NCI-H345 treated with DMSO at 0.1 percent for 48 hours (cell line): ENCODE data around the gene PSMD3.
"Not testable (repeated sequence)": the region's sequence is repeated elsewhere in the genome, so short reads cannot be mapped to it uniquely, and the experiment has no call there.

Source experiments
- DNase-seq: peaks from one replicate; lab custom pipeline; 2025; ENCODE audit not compliant: unreplicated experiment; lab: John Stamatoyannopoulos, UW

Gene PSMD3

DNA sequence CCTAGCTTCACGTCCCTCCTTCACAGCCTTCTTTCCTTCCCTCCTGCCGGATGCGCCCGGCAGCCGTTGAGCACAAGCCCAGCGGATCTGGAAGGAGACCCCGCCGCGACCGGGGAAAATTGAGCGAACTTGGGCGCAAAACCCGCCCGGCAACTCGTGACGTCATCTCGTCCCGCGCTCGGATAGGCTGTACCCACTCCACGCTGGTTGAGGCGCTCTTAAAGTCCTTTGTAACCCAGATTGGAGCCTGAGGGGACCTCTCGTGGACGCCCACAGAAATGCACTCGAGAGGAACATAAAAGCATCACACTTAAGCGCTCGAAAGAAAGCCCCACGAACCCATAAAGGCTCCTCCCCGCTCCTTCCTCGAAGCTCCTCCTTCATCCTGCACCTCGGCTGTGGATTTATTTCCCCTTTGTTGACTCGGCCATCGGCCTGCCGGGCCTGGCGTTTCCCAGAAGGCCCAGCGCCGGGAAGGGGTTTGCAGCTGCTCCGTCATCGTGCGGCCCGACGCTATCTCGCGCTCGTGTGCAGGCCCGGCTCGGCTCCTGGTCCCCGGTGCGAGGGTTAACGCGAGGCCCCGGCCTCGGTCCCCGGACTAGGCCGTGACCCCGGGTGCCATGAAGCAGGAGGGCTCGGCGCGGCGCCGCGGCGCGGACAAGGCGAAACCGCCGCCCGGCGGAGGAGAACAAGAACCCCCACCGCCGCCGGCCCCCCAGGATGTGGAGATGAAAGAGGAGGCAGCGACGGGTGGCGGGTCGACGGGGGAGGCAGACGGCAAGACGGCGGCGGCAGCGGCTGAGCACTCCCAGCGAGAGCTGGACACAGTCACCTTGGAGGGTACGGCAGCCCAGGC, at the start of gene PSMD3:
PSMD3 (plus strand) TSS at position 457 of the 856 bp plus-strand sequence; CDS start at position 621, 164 bp downstream.
- DNase-seq: peak; percentile 98

DNA sequence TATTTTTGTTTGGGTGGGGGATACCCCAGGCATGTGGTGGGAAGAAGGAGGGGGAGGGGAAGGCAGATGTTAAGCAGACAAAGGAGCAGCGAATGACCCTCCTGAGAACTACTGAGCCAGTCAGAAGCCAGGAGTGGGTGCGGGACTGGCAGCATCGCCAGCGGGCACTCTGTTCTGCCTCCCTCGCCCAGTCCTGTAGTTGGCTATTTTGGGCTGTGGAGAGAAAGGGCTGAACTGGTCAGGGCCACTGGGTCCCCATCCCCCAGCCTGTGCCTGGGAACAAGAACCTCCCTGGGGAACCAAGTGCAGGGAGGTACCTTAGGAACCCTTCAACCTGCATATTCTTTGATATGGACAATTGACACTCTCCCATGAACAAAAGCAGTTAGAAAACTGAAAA, 46.7 kb upstream of the PSMD3 start:
- no peak for DNase-seq

- no peak for DNase-seq
Measured at GRCh38 chr17:39934324-39934723, 46.3 kb upstream of the PSMD3 start.

DNA sequence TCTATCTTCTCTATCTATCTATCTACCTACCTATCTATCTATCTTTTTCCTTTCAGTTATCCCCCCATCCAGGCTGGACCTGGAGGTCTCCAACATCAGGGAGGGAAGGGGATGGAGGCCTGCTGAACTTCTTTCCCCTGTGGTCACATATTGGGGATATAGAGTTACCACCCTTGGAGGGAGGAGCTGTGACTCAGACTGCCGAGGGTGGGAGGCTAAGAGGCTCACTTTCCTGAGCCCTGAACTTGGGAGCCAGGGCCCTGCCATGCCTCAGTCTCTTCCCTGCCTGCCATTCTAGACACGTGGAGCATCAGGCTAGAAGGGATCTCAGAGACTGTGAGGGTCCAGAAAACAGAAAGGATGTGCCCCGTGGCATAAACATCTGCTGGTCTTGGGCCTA, 44.7 kb upstream of the PSMD3 start:
- DNase-seq: no peak

- no peak for DNase-seq
Measured at GRCh38 chr17:39937447-39937846, 43.2 kb upstream of the PSMD3 start.

GRCh38 chr17:39938140-39938869, 42.3 kb upstream of the PSMD3 start:
- no peak for DNase-seq

- no peak for DNase-seq
Measured at GRCh38 chr17:39939106-39939505, 41.5 kb upstream of the PSMD3 start.

DNA sequence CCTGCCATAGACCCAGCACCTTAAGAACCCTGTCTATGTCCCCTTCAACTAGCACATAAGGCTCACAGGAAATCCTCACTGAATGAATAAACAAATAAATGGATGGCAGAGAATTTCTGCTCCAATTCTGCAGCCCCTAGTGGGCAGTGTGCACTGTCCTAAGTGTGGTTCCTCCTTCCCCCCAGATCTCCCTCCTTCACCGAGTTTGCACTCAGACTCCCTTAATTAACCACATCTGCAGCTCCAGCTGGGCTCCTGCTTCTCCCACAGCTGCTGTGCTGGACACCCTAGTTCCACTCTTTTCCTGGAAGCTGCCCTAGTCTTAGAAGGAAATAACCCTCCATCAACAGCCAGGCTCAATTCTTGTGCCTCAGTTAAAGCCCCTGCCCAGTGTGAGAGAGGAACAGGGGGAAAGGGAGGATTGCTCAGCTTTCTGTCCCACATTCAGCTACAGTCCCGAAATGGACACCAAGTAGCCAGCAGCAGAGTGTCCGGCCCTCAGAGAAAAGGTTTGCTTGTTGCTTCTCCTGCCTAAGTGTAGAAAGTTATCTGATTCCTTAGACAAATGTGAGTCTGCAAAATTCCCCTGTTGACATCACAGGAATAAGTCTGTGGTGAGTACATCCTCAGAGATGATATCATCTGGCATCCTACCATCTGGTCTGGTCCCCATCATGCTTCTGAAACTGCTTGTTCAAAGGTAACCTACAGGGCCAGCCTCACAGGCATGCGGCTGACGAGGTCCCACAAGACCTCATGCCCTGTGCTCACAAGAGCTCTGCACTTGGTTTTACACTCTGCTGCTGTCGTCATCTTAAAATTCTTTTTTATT, 40.8 kb upstream of the PSMD3 start:
- no peak for DNase-seq

GRCh38 chr17:39943702-39944392, 36.8 kb upstream of the PSMD3 start:
- no peak for DNase-seq

GRCh38 chr17:39944393-39944711, 36.3 kb upstream of the PSMD3 start:
- DNase-seq: no peak

GRCh38 chr17:39946551-39947330, 33.9 kb upstream of the PSMD3 start:
- no peak for DNase-seq

- DNase-seq: not testable (repeated sequence)
Measured at GRCh38 chr17:39948489-39948828, 32.1 kb upstream of the PSMD3 start.

DNA sequence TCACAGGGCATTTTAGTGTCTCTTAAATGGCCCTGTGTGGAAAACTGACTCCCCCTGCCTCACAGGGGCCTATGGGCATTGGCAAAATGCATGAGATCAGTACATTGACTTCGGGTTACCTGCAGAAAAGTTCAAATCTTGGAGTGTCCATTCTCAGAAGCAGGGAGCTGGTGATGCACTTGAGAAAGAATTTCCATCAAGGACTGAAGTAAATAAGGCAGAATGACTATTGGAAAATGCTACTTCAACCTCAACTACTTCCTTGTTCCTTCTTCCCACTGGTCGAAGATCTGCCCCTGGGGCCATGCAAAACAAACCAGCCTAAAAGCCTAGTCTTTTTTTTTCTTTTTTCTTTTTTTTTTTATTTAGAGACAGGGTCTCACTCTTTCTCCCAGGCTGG, 31.6 kb upstream of the PSMD3 start:
- no peak for DNase-seq

DNA sequence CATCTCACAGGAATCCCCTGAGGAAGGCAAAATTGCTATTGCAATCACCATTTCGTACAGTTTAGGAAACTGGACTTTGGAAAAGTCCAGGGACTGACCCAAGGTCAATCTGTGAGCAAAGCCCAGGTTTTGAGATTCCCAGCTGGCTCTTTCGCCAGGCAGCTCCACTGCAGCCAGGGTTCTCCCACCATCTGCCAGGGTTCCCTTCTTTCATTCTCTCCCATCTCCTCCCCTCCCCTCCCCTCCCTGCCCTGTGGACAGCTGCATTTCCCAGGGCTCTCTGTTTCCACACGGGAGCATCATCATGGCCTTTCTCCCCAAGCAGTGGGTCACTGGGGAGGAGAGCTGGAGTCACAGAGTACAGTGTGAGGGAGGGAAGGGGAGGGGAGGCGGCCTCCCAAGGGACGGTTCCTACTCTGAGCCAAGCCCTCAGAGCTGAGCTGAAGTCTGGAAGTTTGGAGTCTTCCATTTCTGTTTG, 29.7 kb upstream of the PSMD3 start:
- DNase-seq: no peak

- DNase-seq: no peak
Measured at GRCh38 chr17:39951924-39952679, 28.5 kb upstream of the PSMD3 start.

DNA sequence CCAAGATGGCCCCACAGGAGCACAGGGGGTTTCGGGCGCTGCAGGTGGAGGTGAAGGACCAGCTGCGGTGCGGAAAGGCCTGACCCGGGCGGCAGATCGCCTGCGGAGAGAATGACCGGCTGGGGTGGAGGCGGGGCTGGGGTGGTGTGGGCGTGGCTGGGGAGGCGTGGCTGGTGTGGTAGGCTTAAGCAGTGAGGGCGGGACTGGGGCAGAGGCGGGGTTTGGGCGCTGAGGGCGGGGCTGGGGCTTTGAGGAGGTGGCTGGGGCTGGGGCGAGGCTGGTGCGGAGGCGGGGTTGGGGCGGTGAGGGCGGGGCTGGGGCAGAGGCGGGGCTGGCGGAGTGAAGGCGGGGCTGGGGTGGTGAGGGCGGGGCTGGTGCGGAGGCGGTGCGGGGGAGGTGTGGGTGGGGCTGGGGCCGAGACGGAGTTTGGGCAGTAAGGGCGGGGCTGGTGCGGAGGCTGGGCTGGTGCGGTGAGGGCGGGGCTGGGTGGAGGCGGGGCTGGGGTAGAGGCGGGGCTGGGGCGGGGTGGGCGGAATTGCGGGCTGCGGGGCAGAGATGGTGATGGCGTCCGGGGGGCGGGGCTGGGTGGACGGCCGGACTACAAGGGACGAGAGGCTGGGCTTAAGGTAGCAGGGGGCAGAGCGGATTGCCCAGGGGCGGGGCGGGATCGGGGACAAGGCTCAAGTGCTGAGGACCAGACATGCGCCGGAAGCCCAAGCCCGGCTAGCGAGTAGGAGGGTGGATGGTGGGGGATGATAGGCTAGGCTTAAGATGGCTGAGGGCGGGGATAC, 27.7 kb upstream of the PSMD3 start:
- DNase-seq: peak; percentile 81

- DNase-seq: no peak
Measured at GRCh38 chr17:39953471-39953888, 27.1 kb upstream of the PSMD3 start.

GRCh38 chr17:39954876-39955275, 25.7 kb upstream of the PSMD3 start:
- no peak for DNase-seq
